Stimulated activated CD8-positive, alpha-beta memory T cell treated with anti-CD3 and anti-CD28 coated beads, Interleukin-7, amount 100 ng/mL, for 48 hours (primary cell): ENCODE data around the gene SPACA4.
"Not testable (repeated sequence)": the region's sequence is repeated elsewhere in the genome, so short reads cannot be mapped to it uniquely, and the experiment has no call there.

ENCODE experiments used
- DNase-seq, 2 donors: peaks; one replicate each; pipeline ENCODE4 v3.0.0-alpha.2; 2020; ENCODE audit warnings: low read depth in 1 of 2; ENCODE audit errors: extremely low read depth in 1 of 2

The SPACA4 gene

DNA sequence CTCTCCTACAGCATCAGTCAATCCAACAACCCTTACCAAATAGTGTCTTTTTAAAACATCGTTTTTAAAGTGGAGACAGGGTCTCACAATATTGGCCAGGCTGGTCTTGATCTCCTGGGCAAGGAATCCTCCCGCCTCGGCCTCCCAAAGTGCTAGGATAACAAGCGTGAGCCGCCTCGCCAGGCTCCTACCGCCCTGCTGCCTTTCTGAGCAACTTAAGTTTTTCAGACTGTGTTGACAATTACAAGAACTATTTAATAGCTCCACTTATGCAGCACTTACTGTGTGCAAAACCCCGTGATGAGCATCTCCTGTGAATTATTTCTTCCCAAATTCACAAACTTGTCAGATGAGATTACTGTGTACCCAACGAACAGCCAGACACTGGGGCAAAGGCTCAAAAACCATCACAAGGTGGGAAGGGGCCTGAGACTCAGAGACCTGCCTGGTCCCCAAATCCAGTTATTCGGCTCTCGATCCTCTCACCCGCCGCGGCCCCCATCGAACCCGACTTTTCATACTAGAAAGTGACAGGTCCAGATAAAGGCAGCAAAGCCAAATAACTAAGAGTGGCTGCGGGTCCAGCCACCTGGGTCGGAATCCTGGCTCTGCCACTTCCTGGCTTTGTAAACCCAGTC lies 11.9 kb downstream of the SPACA4 start:
- DNase-seq = no peak

DNA sequence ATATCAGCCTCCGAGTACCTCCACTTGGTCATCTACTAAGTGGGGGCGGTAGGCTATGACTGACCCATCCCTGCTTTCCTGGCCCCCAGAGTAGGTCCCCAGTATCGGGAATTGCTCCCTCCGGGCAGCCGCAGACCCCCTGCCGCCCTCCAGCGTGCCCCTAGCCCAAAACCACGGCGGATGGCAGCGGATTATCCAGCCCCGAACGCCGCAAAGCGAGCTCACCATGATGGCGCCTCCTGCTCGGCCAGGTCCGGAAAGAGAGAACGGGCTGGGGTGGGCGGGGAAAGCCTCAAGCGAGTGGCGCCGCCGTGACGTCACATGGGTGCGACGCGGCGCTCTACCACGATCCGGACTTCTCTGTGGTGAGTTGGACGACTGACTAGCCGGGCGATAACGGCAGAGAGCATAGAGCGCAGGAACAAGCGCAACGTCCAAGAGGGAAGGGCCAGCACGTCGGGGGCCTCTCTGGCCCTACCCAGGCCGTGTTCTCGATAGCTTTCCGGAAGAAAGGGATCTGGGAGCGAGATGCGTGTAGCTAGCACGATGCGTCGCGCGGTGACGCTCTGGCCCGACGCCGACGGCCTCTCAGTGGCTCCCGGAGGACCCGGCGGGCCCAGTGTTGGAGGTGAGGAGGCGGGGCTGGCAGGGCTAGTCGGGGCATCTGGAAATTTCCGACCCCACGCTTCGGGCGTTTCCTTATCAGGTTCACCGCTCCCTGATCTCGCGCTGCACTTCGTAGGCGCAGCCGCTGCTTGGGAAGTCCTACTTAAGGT lies 12.6 kb downstream of the SPACA4 start, which contains the start of the genes RPL18 and SPHK2:
TSS of gene RPL18 (minus strand) at position 263 of the 776 bp plus-strand sequence. CDS start at position 228, 35 bp downstream.
TSS of gene SPHK2 (plus strand) at position 591 of the 776 bp plus-strand sequence. CDS start 1,009 bp downstream, outside the sequence.
- peak; percentile 93 to 94 for DNase-seq

DNA sequence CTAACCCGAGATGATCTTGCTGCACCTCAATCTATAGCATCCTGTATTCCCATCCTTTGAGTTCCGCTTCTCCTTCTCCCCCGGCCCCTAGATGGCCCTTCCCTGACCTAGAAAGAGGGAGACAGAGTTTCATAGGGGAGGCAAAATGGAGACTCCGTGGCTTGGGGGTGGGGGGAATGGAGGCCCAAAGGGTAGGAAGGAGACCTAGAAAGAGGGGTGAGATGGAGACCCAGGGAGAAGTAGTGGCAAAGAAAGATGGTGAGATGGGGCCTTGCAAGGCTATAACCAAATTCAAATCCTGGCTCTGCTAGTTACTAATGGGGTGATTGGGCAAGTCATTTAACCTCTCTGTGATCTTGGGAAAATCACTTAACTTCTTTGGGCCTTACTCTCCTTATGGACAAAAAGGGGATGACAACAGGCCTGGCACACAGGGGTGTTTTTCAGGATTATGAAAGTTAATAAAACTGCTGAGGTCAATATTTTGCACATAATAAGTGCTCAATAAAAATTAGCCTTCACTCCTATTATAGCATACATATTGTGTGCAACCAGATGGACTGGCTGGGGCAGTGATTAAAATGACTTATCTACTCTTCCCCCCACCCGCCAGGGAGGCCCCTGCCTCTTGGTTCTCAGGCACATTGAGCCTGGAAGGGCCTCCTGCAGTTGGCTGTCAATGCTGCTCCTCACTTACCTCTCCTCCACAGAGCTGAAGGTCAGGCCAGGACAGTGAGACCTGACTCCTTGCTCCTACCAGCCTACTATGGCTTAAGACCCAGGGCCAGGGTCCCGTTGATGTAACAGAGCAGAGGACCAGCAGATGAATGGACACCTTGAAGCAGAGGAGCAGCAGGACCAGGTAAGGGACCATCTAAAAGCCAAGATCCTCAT lies 13.4 kb downstream of the SPACA4 start:
- no peak for DNase-seq

GRCh38 chr19:48623556-48624066 lies 17.1 kb downstream of the SPACA4 start:
- no peak for DNase-seq

DNA sequence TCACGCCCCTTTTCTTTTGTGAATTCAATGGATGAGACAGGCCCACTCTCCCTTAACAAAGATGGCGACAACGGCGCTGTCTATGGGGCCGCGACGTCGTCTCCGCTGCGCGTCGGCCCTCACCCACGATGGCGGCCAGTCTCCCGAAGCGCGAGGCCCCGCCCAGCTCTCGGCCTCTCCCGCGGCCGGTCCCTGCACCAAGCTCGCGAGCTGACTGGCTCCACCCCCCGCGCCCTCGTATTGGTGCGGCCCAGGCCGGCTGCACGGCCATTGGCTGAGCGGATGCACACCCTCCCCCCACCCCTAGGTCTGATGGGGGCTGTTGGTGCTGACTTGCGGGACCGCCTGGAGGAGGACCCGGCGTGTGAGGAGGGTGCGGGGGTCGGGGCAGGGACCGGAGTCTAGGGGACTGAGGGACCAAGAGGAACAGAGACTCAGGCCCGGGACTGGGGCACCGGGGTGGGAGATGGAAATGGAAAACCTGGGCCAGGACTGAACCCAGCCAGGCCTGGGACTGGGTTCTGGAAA lies 17.6 kb downstream of the SPACA4 start:
- DNase-seq = peak; percentile 97 to 98

DNA sequence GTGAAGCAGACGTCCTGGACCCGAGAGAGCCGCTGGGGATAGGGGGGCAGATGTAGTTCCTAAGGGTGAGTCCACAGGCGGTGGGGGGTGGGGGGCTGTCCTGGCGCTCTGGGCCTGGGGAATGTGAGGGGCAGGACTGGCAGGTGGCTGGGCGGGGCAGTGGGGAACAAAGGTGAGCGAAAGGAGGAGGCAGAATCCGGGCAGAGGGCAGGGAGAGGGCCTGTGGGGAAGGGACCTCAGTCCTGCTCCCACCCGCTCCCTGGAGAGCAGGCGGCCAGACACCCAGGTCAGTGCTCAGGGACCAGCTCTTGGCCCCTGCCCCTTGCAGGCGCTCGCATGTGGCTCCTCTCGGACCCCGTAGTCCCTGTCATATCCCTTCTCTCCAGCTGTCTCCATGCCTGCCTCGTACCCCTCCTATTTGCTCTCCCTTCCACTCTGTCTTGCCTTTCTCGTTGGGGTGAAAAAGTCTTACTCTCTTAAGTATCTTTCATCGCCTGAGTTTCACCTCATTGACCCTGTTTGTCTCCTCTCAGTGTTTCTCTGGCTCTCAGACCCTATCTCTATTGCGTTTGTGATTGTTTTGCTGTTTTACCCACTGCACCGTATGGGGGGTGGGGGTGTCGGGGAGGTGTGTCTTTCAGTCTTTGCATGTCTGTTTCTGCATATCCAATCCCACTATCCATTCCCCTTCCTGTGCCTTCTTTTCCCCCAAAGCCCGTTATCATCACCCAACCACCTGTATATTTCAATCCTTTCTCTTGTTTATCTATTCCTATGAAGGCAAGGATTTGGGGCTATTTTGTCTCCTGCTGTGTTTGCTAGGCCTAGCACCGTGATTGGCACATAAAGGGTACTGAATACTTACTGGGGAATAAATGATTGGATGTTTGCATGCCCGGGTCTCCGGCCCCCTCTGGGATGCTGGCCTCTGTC lies 18.5 kb downstream of the SPACA4 start:
- DNase-seq = no peak

DNA sequence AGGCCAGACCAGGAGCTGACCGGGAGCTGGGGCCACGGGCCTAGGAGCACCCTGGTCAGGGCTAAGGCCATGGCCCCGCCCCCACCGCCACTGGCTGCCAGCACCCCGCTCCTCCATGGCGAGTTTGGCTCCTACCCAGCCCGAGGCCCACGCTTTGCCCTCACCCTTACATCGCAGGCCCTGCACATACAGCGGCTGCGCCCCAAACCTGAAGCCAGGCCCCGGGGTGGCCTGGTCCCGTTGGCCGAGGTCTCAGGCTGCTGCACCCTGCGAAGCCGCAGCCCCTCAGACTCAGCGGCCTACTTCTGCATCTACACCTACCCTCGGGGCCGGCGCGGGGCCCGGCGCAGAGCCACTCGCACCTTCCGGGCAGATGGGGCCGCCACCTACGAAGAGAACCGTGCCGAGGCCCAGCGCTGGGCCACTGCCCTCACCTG lies 19.4 kb downstream of the SPACA4 start:
- no peak for DNase-seq

DNA sequence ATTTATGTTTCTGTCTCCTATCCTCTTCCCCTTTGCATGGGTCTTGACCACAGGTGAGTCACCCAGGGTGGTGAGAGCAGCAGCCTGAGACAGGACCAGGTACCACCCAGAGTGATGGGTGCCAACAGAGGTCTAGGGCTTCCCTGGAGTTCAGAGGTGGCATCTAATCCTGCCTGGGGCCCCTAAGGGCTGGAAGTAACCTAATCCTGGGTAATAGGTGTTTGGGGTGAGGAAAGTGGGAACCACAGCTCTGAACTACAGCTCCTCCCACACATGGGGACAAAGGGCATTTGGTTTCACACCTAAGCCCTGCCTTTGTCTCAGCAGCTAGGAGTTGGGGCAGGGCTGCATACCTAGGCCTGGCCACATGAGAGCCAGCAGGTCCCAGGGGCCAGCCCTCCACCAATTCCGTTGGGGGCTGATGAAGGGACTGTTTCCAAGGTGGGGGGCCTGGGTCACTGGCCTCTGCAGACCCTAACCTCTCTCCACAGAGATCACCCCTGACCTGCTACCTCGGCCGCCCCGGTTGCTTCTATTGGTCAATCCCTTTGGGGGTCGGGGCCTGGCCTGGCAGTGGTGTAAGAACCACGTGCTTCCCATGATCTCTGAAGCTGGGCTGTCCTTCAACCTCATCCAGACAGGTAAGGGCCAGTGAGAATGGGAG lies 20.8 kb downstream of the SPACA4 start:
- no peak for DNase-seq

- no peak for DNase-seq
Observed at GRCh38 chr19:48627865-48628314, 21.3 kb downstream of the SPACA4 start.

GRCh38 chr19:48628486-48629296 lies 22.1 kb downstream of the SPACA4 start:
- DNase-seq = no peak

- DNase-seq = no peak
Observed at GRCh38 chr19:48629297-48629598, 22.7 kb downstream of the SPACA4 start.

GRCh38 chr19:48629599-48630295 lies 23.2 kb downstream of the SPACA4 start:
- DNase-seq = no peak

DNA sequence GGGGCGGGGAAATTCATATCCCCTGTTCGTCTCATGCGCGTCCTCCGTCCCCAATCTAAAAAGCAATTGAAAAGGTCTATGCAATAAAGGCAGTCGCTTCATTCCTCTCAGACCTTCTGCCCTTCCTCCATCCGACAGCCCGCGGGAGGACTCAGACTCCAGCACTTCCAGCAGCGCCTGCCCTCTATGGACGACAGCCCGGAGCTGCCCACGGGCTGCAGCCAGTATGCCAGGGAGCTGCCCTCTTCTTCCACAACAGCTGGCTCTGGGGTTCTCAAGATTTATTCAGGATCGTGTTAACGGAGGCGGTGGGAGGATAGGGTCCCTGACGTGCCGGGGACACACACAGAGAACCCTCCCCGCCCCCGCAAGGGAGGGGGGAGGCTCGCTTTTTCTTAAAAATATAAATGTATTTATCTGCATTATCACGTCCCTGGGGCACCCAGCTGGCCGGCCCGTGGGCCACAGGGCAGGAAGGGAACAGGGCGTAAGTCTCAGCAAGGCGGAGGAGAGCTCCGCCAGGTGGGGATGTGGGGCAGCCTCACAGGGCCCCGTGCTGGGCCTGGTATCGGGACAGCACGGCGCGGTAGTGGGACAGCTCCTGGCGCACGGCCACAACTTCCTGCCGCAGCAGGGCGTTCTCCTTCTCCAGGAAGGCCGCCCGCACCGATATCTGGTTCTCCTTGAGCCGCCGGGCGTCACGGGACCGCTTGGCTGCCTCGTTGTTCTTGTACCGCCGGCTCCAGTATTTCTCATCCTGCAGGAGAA lies 23.9 kb downstream of the SPACA4 start:
- DNase-seq = no peak

GRCh38 chr19:48631225-48631624 lies 24.7 kb downstream of the SPACA4 start:
- no peak for DNase-seq

DNA sequence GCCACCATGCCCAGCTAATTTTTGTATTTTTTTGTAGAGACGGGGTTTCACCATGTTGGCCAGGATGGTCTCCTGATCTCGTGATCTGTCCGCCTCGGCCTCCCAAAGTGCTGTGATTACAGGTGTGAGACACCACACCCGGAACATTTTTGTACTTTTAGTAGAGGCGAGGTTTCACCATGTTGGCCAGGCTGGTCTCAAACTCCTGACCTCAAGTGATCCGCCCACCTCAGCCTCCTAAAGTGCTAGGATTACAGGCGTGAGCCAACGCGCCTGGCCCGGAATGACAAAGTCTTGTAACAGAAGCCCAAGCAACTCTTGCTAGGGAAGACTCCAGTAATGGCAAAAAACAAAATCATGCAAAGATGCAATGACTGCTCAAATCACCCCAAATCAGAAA lies 25.7 kb downstream of the SPACA4 start:
- not testable (repeated sequence) for DNase-seq

- DNase-seq = no peak
Observed at GRCh38 chr19:48632692-48633147, 26.2 kb downstream of the SPACA4 start.
